Stimulated activated CD4-positive, alpha-beta T cell treated with anti-CD3 and anti-CD28 coated beads, TNF-alpha, amount 100 ng/mL, for 4 hours (primary cell): ENCODE data around the gene AGPAT1.
A peak's percentile ranks its signal among the peaks of the same experiment; 100 is the strongest.
"Not testable (repeated sequence)": the region's sequence is repeated elsewhere in the genome, so short reads cannot be mapped to it uniquely, and the experiment has no call there.

Experiments used
- DNase-seq, 3 experiments: peaks; one replicate each; pipeline ENCODE4 v3.0.0-alpha.2; 2020; ENCODE audit warnings: low read depth in 3 of 3

AGPAT1 gene

DNA sequence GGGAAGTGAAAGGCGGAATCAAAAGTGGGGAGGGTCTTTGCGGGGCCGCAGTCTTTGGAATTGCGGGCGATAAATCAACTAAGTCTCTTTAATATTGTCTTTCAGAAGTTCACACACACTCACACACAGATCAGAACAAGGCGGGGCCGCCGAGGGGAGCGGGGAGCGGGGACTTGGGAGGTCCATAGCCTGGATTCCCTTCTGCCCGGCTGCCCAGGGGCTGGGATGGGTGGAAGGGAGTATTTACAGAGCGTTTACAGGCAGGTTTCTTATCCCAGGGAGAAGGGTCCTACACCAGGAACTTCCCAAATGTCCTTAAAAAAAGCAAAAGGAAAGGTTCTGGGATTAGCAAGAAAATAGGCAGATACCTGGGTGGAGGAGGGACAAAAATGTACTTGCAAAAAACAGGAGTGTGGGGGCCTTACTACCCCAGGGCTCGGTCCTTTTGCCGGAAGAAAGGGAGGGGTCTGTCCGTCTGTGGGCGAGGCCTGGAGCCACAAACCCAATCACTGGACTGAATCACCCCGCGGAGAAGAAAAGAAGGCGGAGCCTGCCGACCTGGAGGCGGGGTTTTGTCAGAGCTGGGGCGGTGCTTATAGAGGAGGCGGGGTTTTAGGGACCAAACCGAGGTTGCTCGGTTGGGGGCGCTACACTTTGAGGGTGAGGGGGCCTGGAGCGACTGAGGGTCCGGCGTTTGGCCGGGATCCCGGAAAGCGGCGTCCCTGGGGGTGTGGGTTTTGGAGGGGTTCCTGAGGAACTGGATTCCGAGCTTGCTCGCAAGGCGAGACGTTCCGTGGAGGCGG is 27.4 kb downstream of the AGPAT1 start:
- peak; percentile 34 to 60 (median 46) for DNase-seq

GRCh38 chr6:32147401-32148132 is 28.3 kb downstream of the AGPAT1 start:
- no peak for DNase-seq

DNA sequence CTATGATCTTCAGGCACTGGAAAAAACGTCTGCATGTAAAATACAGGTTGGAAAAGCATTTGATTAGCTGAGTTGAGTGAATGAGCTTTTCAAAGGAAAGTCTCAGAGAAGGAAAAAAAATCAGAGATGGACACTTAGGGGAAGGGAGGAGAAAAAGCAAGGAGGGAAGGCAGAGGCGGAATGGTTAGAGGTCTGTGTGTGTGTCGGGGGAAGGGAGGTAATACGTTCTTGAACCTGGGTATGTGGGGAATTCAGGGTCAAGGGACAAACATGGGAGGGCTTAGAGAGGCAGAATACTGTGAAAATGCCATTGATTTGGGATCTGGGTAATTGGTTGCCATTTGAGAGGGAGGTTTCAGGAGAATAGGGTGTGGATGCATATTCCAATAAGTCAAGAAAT is 29.2 kb downstream of the AGPAT1 start:
- no peak for DNase-seq

DNA sequence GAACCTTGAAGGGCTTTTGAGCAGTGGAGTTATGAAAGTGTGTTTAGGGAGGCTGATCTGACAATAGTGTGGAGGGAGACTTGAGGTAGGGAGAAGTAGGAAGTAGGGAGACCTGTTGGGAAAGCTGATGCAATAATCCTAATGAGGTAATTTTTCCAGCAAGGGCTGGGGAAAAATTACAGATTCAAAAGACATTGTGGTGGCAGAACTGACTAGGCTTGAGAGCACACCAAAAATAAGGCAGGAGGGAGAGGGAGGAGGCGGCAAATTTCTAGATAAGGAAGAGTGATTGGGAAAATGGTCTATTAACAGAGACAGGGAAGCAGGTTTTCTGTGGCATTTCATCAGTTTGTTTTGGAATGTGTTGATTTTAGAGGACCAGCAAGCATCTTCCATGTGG is 29.6 kb downstream of the AGPAT1 start:
- DNase-seq = no peak

DNA sequence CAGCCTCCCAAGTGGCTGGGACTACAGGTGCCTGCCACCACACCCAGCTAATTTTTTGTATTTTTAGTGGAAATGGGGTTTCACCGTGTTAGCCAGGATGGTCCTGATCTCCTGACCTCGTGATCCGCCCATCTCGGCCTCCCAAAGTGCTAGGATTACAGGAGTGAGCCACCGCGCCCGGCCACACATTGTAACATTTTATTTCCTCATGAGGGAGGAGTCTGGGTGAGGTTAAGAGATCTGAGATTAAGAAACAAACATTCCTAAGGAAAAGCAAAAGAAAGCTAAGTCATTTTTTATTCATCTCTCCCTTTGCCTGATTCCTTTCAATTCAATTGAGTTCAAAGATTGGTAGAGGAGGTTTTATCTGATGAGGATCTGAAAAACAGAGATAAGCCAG is 31.6 kb downstream of the AGPAT1 start:
- not testable (repeated sequence) for DNase-seq

DNA sequence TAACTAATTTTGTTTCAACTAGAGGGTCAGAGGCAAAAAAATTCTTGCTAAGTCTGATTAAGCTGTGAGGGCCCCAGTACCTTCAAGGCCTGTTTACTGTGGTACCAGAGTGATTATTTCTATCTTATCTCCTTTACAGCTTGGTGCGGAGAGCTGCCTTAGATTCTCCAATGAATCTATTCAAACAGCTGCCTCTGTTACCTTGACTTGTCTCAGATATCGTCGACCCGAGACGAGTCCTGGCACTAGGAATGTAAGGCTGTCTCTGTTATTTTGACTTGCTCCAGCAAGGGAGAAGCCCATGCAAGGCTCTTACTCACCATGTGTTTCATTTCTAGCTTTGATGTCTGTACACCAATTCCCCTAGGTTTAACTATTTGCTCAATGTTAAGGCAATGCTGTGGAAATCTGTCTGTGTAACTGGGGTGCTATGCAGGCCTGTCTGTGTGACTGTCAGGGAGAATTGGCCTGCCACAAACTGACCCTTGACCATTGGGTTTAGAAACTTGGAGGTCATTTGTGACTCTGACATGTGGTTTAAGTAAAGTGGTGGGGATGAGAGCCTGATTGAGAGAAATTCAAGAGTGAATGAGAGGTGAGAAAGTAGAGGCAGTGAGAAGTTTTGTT is 35.4 kb downstream of the AGPAT1 start:
- no peak for DNase-seq

GRCh38 chr6:32139590-32139989 is 36.3 kb downstream of the AGPAT1 start:
- DNase-seq = no peak

GRCh38 chr6:32137454-32137853 is 38.4 kb downstream of the AGPAT1 start:
- no peak for DNase-seq

- DNase-seq = no peak
Measured at GRCh38 chr6:32133786-32134185, 42.1 kb downstream of the AGPAT1 start.

DNA sequence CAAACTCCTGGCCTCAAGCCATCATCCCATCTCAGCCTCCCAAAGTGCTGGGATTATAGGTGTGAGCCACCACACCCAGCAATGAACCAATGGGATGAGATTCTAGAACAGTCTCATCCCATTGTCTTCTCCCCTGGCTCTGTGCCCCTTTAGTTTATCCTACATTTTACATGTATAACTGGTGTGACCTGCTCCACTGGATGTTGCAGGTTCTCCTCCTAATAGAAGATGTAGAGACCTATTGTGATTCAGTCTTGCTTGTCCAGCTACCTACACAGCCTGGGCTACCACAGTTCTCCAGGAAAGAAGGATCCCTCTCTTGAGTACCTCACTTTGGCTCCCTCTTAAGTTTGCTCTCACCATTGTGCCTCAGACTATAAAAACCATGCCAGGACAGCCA is 43.8 kb downstream of the AGPAT1 start:
- DNase-seq = no peak

DNA sequence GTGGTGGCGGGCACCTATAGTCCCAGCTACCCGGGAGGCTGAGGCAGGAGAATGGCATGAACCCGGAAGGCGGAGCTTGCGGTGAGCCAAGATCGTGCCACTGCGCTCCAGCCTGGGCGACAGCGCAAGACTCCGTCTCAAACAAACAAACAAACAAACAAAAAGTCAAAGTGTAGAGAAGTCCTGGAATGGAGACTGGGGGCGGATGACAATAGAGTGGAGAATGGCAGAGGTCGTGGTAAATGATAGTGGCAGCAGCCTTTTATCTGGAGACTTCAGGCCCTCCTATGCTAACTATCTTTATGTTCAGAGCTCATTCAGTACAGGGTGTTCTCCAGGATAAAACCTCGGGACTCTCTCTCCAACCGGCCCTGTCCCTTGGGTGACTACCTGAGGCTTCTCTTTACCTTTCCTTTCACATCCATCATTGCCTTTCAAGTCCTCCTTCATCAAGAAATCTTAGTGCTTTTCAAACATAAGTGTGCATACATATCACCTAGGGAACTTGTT is 44.4 kb downstream of the AGPAT1 start:
- no peak for DNase-seq

GRCh38 chr6:32129297-32130088 is 46.4 kb downstream of the AGPAT1 start:
- DNase-seq = no peak

DNA sequence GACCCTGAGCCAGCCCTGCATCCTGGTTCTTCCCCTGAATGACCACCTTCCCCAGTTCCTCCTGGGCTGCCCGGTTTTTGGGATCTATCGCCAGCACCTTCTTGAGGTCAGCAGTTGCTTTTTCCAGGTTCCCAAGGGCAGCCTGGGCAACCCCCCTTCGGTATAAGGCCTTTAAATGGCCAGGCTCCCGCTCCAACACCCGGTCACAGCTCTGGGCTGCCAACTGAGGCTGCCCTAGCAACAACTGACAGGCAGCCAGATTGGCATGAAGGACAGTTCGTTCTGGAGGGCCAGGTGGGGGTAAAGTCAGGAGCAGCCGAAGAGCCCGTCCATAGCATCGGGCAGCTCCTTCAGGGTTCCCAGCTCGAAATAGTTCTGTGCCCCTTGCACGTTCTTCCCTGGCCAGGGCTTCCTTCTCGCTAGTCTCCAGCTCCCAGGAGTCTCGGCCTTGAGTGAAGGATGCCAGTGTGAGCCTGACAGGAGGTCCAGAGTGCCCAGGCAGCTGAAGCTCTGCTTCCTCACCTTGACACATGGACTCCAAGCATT is 47.1 kb downstream of the AGPAT1 start:
- DNase-seq = no peak

GRCh38 chr6:32127717-32128592 is 47.9 kb downstream of the AGPAT1 start, which contains the start of gene ATF6B:
Gene ATF6B (minus strand): TSS chr6:32128246. CDS start chr6:32128207, 39 bp downstream.
- DNase-seq = peak; percentile 79 to 96 (median 90)

DNA sequence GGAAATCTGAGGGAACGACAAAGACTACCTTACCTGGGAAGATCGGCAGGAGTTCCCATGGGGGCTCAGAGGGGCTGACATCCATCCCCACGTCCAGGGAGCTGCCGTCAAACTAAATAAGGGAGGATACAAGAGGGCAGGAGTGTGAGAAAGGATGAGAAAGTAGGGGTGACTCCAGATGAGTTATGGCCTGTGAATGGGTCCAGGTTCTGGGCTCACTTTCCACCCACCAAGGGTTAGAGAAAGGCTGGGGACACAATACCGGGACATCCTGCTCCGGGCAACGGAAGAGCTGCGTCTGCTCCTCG is 48.5 kb downstream of the AGPAT1 start:
- no peak for DNase-seq

DNA sequence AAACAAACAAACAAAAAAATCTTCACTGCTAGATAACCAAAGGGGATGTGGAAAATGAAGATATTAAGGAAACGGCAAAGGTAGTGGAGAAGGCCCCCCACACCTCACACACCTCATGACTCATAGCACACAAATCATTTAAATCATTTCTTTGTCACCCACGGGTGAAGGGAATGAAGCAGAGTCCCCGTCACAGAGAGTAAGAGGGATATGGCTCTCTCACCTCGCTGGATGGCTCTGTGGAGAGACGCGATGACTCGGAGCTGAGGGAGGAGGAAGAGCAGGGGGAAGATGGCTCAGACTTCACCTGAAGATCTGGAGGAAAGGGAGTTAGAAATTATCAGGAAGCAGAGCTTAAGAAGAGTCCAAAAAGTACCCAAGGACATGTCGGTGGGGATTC is 49.0 kb downstream of the AGPAT1 start:
- no peak for DNase-seq

DNA sequence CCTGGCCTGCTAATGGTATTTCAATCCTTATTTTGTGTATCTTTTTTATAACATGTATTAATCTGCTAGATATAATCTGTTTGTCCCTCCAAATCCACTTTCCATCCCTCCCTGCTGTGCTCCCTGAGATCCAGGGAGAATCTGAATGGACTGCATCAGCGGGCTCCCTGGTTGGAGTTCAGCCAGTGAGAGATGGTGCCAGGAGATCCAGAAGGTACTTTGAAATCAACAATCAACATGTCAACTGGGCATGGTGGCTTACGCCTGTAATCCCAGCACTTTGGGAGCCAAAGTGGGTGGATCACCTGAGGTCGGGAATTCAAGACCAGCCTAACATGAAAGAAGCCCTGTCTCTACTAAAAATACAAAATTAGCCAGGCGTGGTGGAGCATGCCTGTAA is 52.2 kb downstream of the AGPAT1 start:
- no peak for DNase-seq

GRCh38 chr6:32120573-32121059 is 55.3 kb downstream of the AGPAT1 start:
- no peak for DNase-seq

GRCh38 chr6:32118782-32119628 is 56.9 kb downstream of the AGPAT1 start:
- DNase-seq = peak; percentile 40 to 48 (median 44)
